HG03565 (cell line): ENCODE results near the gene SLC41A1.

Experiments
- ATAC-seq: cut with Tn5 transposase; IDR thresholded peaks from one replicate; pipeline ENCODE4 v1.9.1; 2021; ENCODE audit warnings: mild to moderate bottlenecking, moderate library complexity; ENCODE audit not compliant: unreplicated experiment

SLC41A1 gene

GRCh38 chr1:205792481-205792881 is 20.5 kb downstream of the SLC41A1 start:
- peak; percentile 33 for ATAC-seq

GRCh38 chr1:205791568-205792180 is 21.3 kb downstream of the SLC41A1 start:
- no peak for ATAC-seq

DNA sequence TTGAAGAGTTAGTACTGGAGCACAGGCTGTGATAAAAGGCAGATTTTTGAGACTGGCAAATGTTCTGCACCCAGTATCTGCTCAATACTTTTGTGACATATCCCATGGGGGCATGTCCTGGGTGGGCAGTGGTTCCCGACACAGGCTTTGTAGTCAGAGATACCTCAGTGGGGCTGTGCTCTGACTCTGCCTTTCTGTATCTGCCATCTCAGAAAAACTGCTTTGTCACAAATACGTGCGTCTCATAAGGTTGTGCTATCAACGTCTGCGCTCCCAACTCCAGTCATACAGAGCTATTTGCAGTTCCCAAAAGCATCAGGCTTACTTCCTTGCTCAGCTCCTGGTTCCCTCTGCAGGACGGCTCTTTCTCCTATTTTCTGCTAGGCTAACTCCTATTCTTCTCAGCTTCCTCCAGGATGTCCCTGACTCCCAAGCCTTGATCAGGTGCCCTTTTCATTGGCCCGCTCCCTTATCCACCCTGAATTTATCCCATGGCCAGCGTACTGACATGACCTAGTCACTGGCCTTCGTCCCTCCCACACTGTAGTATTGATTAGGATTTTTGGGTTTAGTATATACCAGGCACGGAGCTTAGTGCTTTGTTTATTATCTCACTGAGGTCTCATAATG is 25.6 kb downstream of the SLC41A1 start:
- no peak for ATAC-seq

DNA sequence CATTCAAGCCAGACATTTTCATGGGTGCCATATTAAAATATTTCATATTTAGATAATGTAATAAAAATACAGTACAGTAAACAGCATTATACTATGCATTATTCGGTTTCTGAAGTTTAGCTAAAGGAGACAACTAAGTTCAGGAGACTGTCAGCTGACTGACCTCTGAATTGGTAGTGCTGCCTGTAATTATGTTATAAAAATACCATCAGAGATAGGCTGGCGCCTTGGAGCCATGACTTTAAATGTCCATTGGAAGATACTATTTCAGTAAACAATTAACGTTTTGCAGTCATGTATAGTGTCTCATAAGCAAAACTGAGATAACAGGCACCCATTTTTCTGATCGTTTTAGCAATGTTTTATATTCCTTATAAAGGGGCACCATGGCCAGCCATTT is 26.4 kb downstream of the SLC41A1 start:
- no peak for ATAC-seq

DNA sequence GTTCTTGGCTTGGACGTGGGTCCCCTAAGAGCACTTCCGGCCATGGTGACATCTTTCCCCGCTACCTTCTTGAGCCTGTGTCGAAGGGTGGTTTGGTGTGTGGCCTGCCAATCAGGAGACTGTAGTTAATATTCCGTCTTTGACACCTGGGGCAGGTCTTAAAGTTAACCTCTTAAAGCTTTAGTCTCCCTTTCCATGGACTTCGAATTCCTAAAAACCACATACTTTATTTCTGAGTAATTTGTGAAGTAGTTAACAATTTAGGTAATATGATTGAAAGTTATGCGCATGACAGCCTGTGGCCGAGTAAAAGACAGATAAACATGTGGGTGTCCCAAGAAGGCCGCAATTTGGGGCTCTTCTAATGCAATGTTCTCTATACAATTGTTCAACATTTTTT is 27.6 kb downstream of the SLC41A1 start:
- ATAC-seq: no peak

GRCh38 chr1:205783904-205784303 is 29.1 kb downstream of the SLC41A1 start:
- ATAC-seq: no peak

GRCh38 chr1:205783433-205783795 is 29.6 kb downstream of the SLC41A1 start:
- ATAC-seq: no peak

GRCh38 chr1:205782627-205783432 is 30.2 kb downstream of the SLC41A1 start:
- no peak for ATAC-seq

DNA sequence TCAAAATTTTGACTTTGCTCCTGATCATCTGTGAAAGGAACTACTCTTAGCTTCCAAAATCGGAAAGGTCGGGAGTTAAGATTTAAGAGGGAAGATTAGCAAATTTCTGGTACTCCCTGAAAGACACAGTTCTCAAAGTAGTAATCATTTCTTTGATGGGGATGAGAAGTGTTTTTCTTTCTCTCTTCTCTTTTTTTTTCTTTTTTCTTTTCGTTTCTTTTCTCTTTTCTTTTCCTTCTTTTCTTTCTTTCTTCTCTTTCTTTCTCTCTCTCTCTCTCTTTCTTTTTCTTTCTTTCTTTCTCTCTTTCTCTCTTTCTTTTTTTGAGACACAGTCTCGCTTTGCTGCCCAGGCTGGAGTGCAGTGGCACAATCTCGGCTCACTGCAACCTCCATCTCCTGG is 32.7 kb downstream of the SLC41A1 start:
- ATAC-seq: no peak

DNA sequence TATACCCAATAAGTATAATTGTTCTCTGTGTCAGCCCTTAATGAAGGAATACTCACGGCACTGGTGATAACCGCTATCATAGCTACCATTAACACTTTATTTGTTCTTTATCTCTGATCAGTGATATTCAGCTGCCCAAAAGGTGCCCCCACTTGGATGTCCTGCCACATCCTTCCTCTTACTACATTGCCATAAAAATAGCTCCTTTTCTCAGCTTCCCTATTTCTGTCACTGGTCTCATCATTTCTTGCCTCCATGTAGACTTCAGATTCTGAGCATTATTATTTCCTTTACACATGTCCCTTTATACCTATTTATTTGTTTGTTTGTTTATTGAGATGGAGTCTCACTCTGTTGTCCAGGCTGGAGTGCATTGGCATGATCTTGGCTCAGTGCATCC is 35.0 kb downstream of the SLC41A1 start:
- ATAC-seq: no peak

DNA sequence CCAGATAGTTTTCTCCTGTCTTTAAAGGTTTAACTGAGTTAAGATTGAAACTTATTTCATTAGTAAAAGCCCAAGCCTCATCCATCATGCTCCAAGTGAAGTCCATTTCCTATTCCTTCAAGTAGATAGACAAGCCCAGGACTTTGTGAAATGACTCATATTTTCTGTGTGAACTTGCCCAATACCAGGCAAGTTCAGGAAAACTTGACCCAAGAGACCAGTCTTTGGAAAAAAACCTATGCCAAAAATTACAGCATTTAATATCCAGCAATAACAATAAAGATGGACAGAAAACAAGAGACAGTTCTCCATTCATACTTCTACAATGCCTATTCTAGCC is 37.3 kb downstream of the SLC41A1 start:
- ATAC-seq: no peak

GRCh38 chr1:205775015-205775716 is 37.8 kb downstream of the SLC41A1 start, which contains the start of gene RAB29:
Gene RAB29, minus strand, starts transcription at chr1:205775482. Its CDS starts 526 bp downstream, at chr1:205774956.
- ATAC-seq: peak; percentile 67

DNA sequence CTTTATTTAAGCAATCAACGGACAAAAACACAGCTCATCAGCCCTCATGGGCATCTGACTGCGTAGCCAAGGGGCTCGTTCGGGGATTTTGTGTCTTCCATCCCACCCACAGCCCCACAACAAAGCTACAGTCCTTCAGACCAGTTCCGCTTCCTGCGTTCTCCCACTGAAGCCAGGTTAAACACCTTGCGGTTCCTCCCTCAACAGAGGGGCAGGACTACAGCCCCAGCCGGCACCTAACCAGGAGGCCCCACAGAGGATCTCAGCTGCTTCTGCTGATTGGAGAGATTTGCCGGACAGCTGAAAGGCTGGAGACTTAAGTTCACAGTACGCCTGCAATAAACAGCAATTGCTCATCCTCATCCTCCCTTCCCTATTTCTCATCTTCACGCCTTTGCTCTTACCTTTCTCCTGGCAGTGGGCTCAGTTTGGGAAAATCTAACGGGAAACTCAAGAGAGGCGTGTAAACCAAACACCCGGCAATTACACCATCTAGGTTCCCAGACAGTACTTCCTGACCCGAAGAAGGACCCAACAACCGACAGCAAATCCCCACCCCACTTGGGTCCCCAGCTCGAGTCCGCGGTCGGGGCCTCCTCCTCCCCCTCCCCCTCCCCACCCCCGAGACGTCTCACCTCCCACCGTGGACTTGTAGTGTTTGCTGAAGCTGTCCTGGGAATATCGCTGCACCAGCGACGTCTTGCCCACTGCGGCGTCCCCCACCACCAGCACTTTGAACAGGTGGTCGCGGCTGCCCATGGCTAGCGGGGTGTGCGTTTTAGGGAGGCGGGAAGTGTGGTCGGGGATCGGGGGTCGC is 38.6 kb downstream of the SLC41A1 start:
- ATAC-seq: no peak

DNA sequence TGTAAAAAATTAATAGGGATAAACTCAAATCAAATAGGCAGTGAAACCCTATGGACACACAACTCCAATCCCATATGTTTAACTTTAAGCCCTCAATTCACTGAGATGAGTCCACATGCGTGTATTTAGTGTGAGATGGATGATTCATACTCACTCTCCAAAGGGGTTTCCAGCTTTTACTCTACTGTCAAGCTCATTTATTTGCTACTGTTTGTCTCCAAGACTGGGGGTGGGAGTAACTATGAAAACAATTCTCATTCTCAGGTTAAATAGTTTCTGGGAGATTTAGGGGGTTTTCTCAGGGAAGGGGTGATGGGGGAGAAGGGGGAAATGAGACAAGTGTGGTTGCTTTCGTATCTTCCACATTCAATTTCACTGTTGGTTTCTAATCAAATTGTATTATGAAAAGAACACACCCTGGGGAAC is 40.4 kb downstream of the SLC41A1 start:
- ATAC-seq: no peak

DNA sequence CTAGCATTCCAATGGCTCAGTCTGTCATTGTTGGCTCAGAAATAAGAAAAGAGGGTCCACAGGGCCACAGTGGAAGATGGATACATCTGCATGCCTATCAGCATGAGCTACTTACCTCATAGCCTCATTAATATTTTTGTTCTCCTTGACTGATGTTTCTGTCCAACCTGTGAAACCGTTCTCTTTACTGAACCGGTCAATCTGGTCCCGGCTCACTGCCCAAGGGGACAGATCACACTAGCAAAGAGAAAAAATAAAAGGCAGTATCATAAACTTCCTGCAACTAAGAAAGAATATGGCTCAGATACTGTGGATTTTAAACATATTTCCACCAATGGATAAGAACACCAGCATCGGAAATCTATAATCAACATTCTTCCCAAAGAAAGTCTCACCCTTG is 42.4 kb downstream of the SLC41A1 start:
- ATAC-seq: no peak

DNA sequence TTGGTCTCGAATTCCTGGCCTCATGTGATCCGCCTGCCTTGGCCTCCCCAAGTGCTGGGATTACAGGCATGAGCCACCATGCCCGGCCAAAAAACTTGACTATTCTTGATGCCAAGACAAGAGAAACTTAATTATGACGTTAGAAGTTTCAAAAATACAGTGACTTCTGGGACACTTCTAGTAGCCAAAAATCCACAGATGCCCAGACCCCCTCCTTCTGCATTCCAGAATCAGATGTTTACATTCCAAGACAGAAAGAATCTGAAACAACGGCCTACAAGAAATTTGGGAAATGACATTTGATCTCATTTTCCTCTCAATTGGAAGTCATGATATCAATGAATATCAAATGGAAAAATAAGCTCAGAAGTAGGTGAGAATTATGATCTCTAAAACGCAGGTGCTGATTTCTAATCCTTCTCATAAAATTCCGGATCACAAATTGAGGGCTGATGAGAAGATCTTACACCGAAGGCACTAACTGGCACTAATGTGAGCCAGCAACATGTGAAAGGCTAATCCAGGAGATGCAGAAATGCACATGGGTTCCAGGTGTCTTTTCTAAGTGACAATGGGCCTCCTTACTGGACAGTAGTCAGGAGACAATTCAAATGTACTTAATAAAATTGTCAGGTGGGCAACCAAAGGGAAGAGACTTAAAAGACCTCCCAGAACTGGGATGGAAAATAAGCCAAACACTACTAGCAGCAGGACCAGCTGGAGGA is 43.2 kb downstream of the SLC41A1 start:
- ATAC-seq: no peak

DNA sequence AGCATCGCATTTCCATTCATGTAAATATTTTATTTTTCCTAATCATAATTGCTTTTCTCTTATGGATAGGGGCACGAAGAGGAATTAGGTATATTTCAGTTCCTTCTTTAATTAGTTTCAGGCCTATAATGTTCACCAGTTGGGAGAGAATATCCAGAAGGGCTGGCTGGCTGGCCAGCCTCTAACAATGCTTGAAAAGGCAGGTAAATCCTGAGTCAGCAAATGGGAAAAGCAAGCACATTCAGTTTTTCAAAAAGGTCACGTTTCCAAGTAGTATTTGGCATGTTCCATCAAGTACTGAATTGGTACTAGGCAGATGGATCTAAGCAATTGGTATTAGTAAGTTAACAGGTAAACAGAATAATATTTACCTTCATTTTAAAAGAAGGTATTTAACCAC is 45.8 kb downstream of the SLC41A1 start:
- ATAC-seq: no peak

- ATAC-seq: no peak
Measured at GRCh38 chr1:205766570-205766969, 46.4 kb downstream of the SLC41A1 start.

GRCh38 chr1:205766038-205766437 is 47.0 kb downstream of the SLC41A1 start:
- no peak for ATAC-seq

DNA sequence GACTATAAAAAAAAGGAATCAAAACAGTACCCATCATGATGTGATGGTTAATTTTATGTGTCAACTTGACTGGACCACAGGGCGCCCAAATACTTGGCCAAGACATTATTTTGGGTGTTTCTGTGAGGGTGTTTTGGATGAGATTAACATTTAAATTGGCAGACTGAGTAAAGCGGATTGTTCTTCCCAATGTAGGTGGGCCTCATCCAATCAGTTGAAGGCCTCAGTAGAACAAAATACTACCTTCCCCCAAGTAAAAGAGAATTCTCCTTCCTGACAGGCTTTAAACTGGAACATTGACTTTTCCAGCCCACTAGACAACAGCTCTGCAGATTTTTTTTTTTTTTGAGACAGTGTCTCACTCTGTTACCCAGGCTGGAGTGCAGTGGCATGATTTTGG is 48.4 kb downstream of the SLC41A1 start:
- no peak for ATAC-seq
